Measurements from ENCODE around the gene NMNAT2. TPM values are rescaled to one million over a fixed set of nuclear protein-coding genes. Genes with fewer than 3 reads are reported as not detected.

NMNAT2 gene
- total and polyA plus RNA-seq, 2 donors from 2014 or later = 0.17 to 2.0 TPM

DNA sequence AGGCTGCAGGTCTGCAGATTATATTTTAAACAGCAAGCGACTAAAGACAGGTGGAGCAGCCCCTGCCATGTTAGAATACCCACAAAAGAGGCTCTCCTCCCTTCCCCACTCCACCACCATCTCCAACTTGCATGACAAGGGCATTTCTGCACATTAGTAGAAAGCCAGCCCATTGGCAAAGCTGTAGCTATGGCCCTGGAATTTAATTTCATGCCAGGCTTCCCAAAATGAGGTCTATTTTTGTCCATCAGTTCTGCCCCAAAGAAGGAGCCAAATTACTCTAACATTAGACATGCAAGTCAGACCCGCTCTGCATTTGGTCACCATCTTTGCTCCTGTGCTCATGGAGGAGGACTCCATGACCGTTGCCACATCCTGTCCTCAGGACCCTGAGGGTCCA is 116.9 kb downstream of the NMNAT2 start:
- FAIRE-seq (no peak), DNase-seq (no peak)
- Histone ChIP-seq H3K4me1 (ENCODE audit: control insufficient read depth in 2 of 3, insufficient read depth in 2 of 3, low read depth in 1 of 3, low read length in 3 of 3) (peaks cover 0 to 2% (median 0%) of the 10 kb centered on the region in 3 donors), H3K4me3 (ENCODE audit: low read length in 3 of 3) (no peak overlapping the region), H3K9ac (ENCODE audit: low read length in 3 of 3) (no peak overlapping the region), H3K36me3 (ENCODE audit: control insufficient read depth in 2 of 3, insufficient read depth in 3 of 3, low read length in 3 of 3) (no peaks in the 10 kb centered on the region), H3K27ac (ENCODE audit: low read depth in 2 of 2, low read length in 2 of 2) (no peak overlapping the region), H3K9me3 (ENCODE audit: control insufficient read depth in 2 of 3, insufficient read depth in 1 of 3, low read length in 3 of 3) (no peaks in the 10 kb centered on the region), H3K27me3 (ENCODE audit: control insufficient read depth, insufficient read depth, low read length) (no peaks in the 10 kb centered on the region)
- TF ChIP-seq CTCF (IDR thresholded peaks at IDR 0.05; ENCODE audit: borderline replicate concordance, extremely low read depth, insufficient read depth) = no peak
- intact Hi-C loops (cut with DNase I) = no loop called here

- H3K9me3 ChIP-seq (ENCODE audit: control insufficient read depth in 2 of 3, insufficient read depth in 1 of 3, low read length in 3 of 3) = no peaks in the 10 kb centered on the region
- no peak overlapping the region for H3K4me3 ChIP-seq (ENCODE audit: low read length in 3 of 3)
- no peak for FAIRE-seq
- no peaks in the 10 kb centered on the region for H3K36me3 ChIP-seq (ENCODE audit: control insufficient read depth in 2 of 3, insufficient read depth in 3 of 3, low read length in 3 of 3)
- intact Hi-C loops (cut with DNase I) = no loop called here
- no peaks in the 10 kb centered on the region for H3K27me3 ChIP-seq (ENCODE audit: control insufficient read depth, insufficient read depth, low read length)
- no peak for DNase-seq
- H3K9ac ChIP-seq (ENCODE audit: low read length in 3 of 3) = no peak overlapping the region
- no peak overlapping the region for H3K27ac ChIP-seq (ENCODE audit: low read depth in 2 of 2, low read length in 2 of 2)
- peaks cover 0 to 2% (median 0%) of the 10 kb centered on the region in 3 donors for H3K4me1 ChIP-seq (ENCODE audit: control insufficient read depth in 2 of 3, insufficient read depth in 2 of 3, low read depth in 1 of 3, low read length in 3 of 3)
- no peak for TF ChIP-seq CTCF (IDR thresholded peaks at IDR 0.05; ENCODE audit: borderline replicate concordance, extremely low read depth, insufficient read depth)
These were observed 117.4 kb downstream of the NMNAT2 start for GRCh38 chr1:183300828-183301227.

DNA sequence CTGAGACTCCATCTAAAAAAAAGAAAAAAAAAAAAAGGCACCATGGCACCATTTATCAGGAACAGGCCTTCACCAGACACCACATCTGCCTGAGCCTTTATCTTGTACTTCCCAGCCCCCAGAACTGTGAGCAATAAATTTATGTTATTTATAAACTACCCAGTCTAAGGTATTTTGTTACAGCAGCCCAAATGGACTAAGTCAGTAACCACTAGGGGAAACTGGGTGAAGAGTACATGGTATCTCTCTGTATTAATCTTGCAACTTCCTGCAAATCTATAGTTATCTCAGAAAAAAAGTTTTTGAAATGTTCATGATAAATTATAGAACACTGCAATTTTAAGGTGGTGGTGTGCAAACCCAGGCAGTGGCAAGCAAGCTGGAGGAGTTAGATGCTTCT is 117.8 kb downstream of the NMNAT2 start:
- intact Hi-C loops (cut with DNase I) = no loop called here
- no peak overlapping the region for H3K27ac ChIP-seq (ENCODE audit: low read depth in 2 of 2, low read length in 2 of 2)

More for the DNA sequence above, 117.8 kb downstream of the NMNAT2 start:
- TF ChIP-seq CTCF (IDR thresholded peaks at IDR 0.05; ENCODE audit: borderline replicate concordance, extremely low read depth, insufficient read depth) = no peak
- H3K36me3 ChIP-seq (ENCODE audit: control insufficient read depth in 2 of 3, insufficient read depth in 3 of 3, low read length in 3 of 3) = no peaks in the 10 kb centered on the region
- H3K4me3 ChIP-seq (ENCODE audit: low read length in 3 of 3) = no peak overlapping the region
- H3K4me1 ChIP-seq (ENCODE audit: control insufficient read depth in 2 of 3, insufficient read depth in 2 of 3, low read depth in 1 of 3, low read length in 3 of 3) = peaks cover 0 to 2% (median 0%) of the 10 kb centered on the region in 3 donors
- H3K9ac ChIP-seq (ENCODE audit: low read length in 3 of 3) = no peak overlapping the region
- no peaks in the 10 kb centered on the region for H3K9me3 ChIP-seq (ENCODE audit: control insufficient read depth in 2 of 3, insufficient read depth in 1 of 3, low read length in 3 of 3)
- H3K27me3 ChIP-seq (ENCODE audit: control insufficient read depth, insufficient read depth, low read length) = no peaks in the 10 kb centered on the region
- FAIRE-seq (no peak), DNase-seq (no peak)
